22Rv1 (cell line): ENCODE measurements around the gene TFPI.
"Not testable (repeated sequence)": the region's sequence is repeated elsewhere in the genome, so short reads cannot be mapped to it uniquely, and the experiment has no call there.

Experiments used
- CTCF ChIP-seq: fragments of 450-650 bp; IDR thresholded peaks from 2 replicates; pipeline ENCODE4 v1.5.1; 2017; ENCODE audit warnings: mild to moderate bottlenecking
- ZFX ChIP-seq: fragments of 450-650 bp; IDR thresholded peaks from 2 replicates; pipeline ENCODE4 v1.6.1; 2017; ENCODE audit warnings: antibody characterized with exemption, borderline replicate concordance

- TF ChIP-seq CTCF, ZFX: not testable (repeated sequence)
Measured at GRCh38 chr2:187510419-187511355, 43.5 kb downstream of the TFPI start.
